ENCODE measurements around the gene OR2V1.
A peak's percentile ranks its signal among the peaks of the same experiment; 100 is the strongest.

DNA sequence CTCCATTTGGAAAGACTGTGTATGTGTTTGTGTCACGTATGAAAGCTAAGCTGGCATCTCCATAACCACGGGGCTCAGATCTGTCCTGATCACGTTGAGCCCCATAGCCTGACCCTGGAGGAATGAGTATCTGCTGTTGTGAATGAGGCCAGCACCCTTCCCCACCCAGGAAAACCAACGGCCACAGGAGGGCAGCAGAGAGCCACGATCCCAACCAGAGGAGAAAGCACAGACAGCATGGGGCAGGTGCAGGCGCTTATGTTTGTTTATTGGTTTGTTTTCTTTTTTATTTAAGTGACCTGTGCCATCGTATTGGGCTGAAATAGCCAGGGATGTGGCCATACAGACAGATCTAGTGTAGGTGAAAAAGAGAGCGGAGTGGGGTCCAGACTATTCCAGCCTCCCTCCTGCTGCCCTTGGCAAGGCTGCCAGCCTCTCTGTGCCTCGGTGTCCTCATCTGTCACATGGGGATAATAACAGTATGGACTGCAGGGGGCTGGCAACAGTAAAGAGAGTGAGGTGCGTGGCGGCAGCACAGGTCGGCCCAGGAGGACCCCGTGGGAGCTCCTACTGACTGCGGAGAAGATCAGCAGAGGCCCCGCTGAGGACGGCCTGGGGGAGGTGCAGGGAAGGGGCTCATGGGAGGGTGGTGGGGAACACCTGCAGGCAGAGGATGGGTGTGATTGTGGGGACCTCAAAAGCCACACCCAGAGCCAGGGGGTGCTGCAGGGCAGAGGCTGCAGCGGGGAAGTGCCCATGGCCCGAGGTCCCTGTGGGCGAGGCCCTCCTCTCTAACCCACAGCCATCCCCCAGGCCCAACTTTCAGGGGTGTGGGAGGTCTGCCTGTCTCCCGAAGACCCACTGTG, 28.6 kb upstream of the OR2V1 start:
- TF ChIP-seq, protein P1, sequence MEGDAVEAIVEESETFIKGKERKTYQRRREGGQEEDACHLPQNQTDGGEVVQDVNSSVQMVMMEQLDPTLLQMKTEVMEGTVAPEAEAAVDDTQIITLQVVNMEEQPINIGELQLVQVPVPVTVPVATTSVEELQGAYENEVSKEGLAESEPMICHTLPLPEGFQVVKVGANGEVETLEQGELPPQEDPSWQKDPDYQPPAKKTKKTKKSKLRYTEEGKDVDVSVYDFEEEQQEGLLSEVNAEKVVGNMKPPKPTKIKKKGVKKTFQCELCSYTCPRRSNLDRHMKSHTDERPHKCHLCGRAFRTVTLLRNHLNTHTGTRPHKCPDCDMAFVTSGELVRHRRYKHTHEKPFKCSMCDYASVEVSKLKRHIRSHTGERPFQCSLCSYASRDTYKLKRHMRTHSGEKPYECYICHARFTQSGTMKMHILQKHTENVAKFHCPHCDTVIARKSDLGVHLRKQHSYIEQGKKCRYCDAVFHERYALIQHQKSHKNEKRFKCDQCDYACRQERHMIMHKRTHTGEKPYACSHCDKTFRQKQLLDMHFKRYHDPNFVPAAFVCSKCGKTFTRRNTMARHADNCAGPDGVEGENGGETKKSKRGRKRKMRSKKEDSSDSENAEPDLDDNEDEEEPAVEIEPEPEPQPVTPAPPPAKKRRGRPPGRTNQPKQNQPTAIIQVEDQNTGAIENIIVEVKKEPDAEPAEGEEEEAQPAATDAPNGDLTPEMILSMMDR (IDR thresholded peaks at IDR 0.05), result peak; percentile 68 to 85 (median 78)
- TF ChIP-seq POLR2A (IDR thresholded peaks at IDR 0.05), result no peak

Data from uterus (tissue), 2 donors.